HG03064 (cell line): Measurements from ENCODE around the gene CHN1.
A peak's percentile ranks its signal among the peaks of the same experiment; 100 is the strongest.

Experiments used
- ATAC-seq: cut with Tn5 transposase; IDR thresholded peaks from one replicate; pipeline ENCODE4 v1.9.1; 2021; ENCODE audit warnings: low read depth; ENCODE audit not compliant: unreplicated experiment

Gene CHN1

GRCh38 chr2:175012516-175012915 is 7.3 kb upstream of the CHN1 start:
- ATAC-seq: no peak

- ATAC-seq: no peak
Measured at GRCh38 chr2:175011505-175011904, 6.3 kb upstream of the CHN1 start.

- ATAC-seq: no peak
Measured at GRCh38 chr2:175010848-175011254, 5.7 kb upstream of the CHN1 start.

GRCh38 chr2:175009917-175010621 is 4.9 kb upstream of the CHN1 start:
- ATAC-seq: no peak

- ATAC-seq: no peak
Measured at GRCh38 chr2:175008801-175009495, 3.8 kb upstream of the CHN1 start.

GRCh38 chr2:175008009-175008408 is 2.8 kb upstream of the CHN1 start:
- ATAC-seq: no peak

- no peak for ATAC-seq
Measured at GRCh38 chr2:175007510-175007909, 2.3 kb upstream of the CHN1 start.

GRCh38 chr2:175006281-175006680 is 1.1 kb upstream of the CHN1 start:
- ATAC-seq: no peak

- ATAC-seq: no peak
Measured at GRCh38 chr2:175005733-175006264, 618 bp upstream of the CHN1 start.

GRCh38 chr2:175004730-175004979 is 526 bp downstream of the CHN1 start:
- ATAC-seq: peak; percentile 41

GRCh38 chr2:175003875-175004729 is 1.1 kb downstream of the CHN1 start:
- ATAC-seq: peak; percentile 18

- ATAC-seq: no peak
Measured at GRCh38 chr2:175002547-175003274, 2.5 kb downstream of the CHN1 start.

- ATAC-seq: no peak
Measured at GRCh38 chr2:175001566-175001965, 3.6 kb downstream of the CHN1 start.

GRCh38 chr2:174997110-174997509 is 8.1 kb downstream of the CHN1 start:
- no peak for ATAC-seq

- no peak for ATAC-seq
Measured at GRCh38 chr2:174996622-174997021, 8.6 kb downstream of the CHN1 start.

GRCh38 chr2:174994381-174994780 is 10.8 kb downstream of the CHN1 start:
- no peak for ATAC-seq

- ATAC-seq: no peak
Measured at GRCh38 chr2:174992886-174993285, 12.3 kb downstream of the CHN1 start.

- ATAC-seq: no peak
Measured at GRCh38 chr2:174985614-174986013, 19.6 kb downstream of the CHN1 start.

- no peak for ATAC-seq
Measured at GRCh38 chr2:174984561-174984960, 20.6 kb downstream of the CHN1 start.

- no peak for ATAC-seq
Measured at GRCh38 chr2:174981331-174981730, 23.9 kb downstream of the CHN1 start.

GRCh38 chr2:174979996-174980395 is 25.2 kb downstream of the CHN1 start:
- no peak for ATAC-seq
